Loucy (cell line): ENCODE measurements around the gene RALA.

ENCODE experiments used
- EZH2phosphoT487 ChIP-seq: fragments of 200-600 bp; IDR thresholded peaks from 2 replicates; pipeline ENCODE4 v1.6.1; 2018; ENCODE audit warnings: antibody characterized with exemption, mild to moderate bottlenecking, moderate library complexity, borderline replicate concordance
- TF ChIP-seq, protein P1 (sequence below): fragments of 200-600 bp; sonication (generic); conservative IDR thresholded peaks from 2 replicates; pipeline ENCODE4 v1.5.1; 2014; ENCODE audit warnings: mild to moderate bottlenecking, antibody characterized with exemption, low read length

DNA sequence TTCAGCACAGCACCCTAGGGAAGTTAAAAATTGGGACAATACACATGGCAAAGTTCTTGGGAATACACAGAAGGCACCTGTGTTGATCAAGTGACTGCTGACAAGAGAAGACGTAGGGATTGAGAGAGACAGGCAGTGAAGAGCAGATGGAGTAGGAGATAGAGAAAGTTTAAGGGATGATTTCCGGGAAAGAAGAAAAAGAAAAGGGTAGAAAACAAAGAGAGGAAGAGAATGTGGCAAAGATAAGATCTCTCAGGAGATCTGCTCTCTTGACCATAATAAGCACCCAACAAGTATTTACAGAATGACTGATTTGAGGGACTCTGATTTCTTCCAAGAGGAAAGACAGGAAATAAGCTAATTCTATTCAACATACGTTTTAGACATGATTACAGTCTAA, 15.1 kb upstream of the RALA start:
- TF ChIP-seq, protein P1, sequence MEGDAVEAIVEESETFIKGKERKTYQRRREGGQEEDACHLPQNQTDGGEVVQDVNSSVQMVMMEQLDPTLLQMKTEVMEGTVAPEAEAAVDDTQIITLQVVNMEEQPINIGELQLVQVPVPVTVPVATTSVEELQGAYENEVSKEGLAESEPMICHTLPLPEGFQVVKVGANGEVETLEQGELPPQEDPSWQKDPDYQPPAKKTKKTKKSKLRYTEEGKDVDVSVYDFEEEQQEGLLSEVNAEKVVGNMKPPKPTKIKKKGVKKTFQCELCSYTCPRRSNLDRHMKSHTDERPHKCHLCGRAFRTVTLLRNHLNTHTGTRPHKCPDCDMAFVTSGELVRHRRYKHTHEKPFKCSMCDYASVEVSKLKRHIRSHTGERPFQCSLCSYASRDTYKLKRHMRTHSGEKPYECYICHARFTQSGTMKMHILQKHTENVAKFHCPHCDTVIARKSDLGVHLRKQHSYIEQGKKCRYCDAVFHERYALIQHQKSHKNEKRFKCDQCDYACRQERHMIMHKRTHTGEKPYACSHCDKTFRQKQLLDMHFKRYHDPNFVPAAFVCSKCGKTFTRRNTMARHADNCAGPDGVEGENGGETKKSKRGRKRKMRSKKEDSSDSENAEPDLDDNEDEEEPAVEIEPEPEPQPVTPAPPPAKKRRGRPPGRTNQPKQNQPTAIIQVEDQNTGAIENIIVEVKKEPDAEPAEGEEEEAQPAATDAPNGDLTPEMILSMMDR, result no peak
- no peak for TF ChIP-seq EZH2phosphoT487
